Kidney (tissue), 14 donors: ENCODE measurements around the gene CATSPERE. TPM values are rescaled to one million over a fixed set of nuclear protein-coding genes. Genes with fewer than 3 reads are reported as not detected.
"Not testable (repeated sequence)": the region's sequence is repeated elsewhere in the genome, so short reads cannot be mapped to it uniquely, and the experiment has no call there.

Experiments used
- DNase-seq, 5 donors: peaks; one replicate each; pipeline ENCODE4 v3.0.0-alpha.2; 2013 to 2020
- FAIRE-seq: peaks from 2 replicates; lab custom pipeline; 2012; peaks lifted over from hg19 to GRCh38; lab: Jason Lieb, UNC
- H3K27ac ChIP-seq, 2 donors: one replicate each; pipeline ENCODE4 v1.7.0; 2013; ENCODE audit warnings: low read depth in 2 of 2, low read length in 2 of 2, inconsistent platforms in 1 of 2
- H3K27me3 ChIP-seq: one replicate; pipeline ENCODE4 v1.7.1; 2013; ENCODE audit warnings: low read length, inconsistent platforms; ENCODE audit not compliant: control insufficient read depth, insufficient read depth
- H3K36me3 ChIP-seq, 3 donors: one replicate each; pipeline versions ENCODE4 v1.7.0 to v1.7.1; 2013; ENCODE audit warnings: low read length in 3 of 3, control low read depth in 1 of 3, inconsistent platforms in 1 of 3; ENCODE audit not compliant: insufficient read depth in 3 of 3, control insufficient read depth in 2 of 3
- H3K4me1 ChIP-seq, 3 donors: one replicate each; pipeline versions ENCODE4 v1.7.0 to v1.7.1; 2013; ENCODE audit warnings: low read length in 3 of 3, inconsistent platforms in 1 of 3, low read depth in 1 of 3; ENCODE audit not compliant: control insufficient read depth in 2 of 3, insufficient read depth in 2 of 3
- H3K4me3 ChIP-seq, 3 donors: one replicate each; pipeline versions ENCODE4 v1.7.0 to v1.8.1; 2013; ENCODE audit warnings: low read length in 3 of 3, control low read depth in 1 of 3, inconsistent platforms in 1 of 3
- H3K9ac ChIP-seq, 3 donors: one replicate each; pipeline versions ENCODE4 v1.7.0 to v1.7.1; 2013; ENCODE audit warnings: low read length in 3 of 3, control low read depth in 1 of 3, inconsistent platforms in 1 of 3
- H3K9me3 ChIP-seq, 3 donors: one replicate each; pipeline versions ENCODE4 v1.7.0 to v1.7.1; 2013; ENCODE audit warnings: low read length in 3 of 3, control low read depth in 1 of 3, inconsistent platforms in 1 of 3; ENCODE audit not compliant: control insufficient read depth in 2 of 3, insufficient read depth in 1 of 3
- CTCF ChIP-seq: IDR thresholded peaks from 3 replicates; pipeline ENCODE4 v1.5.1; 2012; ENCODE audit warnings: mild to moderate bottlenecking, moderate library complexity, borderline replicate concordance; ENCODE audit not compliant: insufficient read depth; ENCODE audit errors: extremely low read depth
- intact Hi-C: fragments of 100-400 bp; cut with DNase I; formaldehyde crosslinking; loops from one replicate; pipeline ENCODE4 v1.11.1; 2022
- polyA plus RNA-seq: library from polyadenylated mRNA; stranded (reverse); fragments of 350-450 nt; fragmentation: Illumina TruSeq; extraction: RNeasy Lipid Tissue Mini Kit (QIAGEN cat#74804); gene quantifications from one replicate; pipeline ENCODE4 v1.2.3, GENCODE V29; 2014; ENCODE audit warnings: low read depth, low replicate concordance; ENCODE audit not compliant: insufficient read depth
- total RNA-seq: library from RNA; stranded (reverse); fragmentation: NEBNext Ultra II Directional; extraction: Animal tissue kit (Norgen Biotek cat#: 25700); gene quantifications from one replicate; pipeline ENCODE4 v1.2.1, GENCODE V29; 2021
- donor health status: control.
- donor health status: control.
- donor health status: control.
- donor health status: control.
- donor health status: control.
- donor health status: DM: yes; HTN: yes; CAD: no.
- donor health status: Normal renal cell carcinoma (clear cell type).

The CATSPERE gene
- total and polyA plus RNA-seq, 2 donors from 2014 or later = 0.73 to 2.5 TPM

GRCh38 chr1:244496186-244496585 lies 35.1 kb downstream of the CATSPERE start:
- Histone ChIP-seq H3K9ac (no peak overlapping the region), H3K27ac (no peak overlapping the region), H3K4me3 (no peak overlapping the region), H3K9me3 (no peaks in the 10 kb centered on the region), H3K4me1 (no peaks in the 10 kb centered on the region), H3K36me3 (no peaks in the 10 kb centered on the region), H3K27me3 (no peaks in the 10 kb centered on the region)
- intact Hi-C loops = no loop called here
- TF ChIP-seq CTCF = no peak
- FAIRE-seq (no peak), DNase-seq (no peak)

- no peak overlapping the region for H3K27ac ChIP-seq
- peaks cover 0 to 2% (median 0%) of the 10 kb centered on the region in 3 donors for H3K9me3 ChIP-seq
- intact Hi-C loops = no loop called here
- DNase-seq (no peak), FAIRE-seq (no peak)
- no peak overlapping the region for H3K9ac ChIP-seq
- TF ChIP-seq CTCF = no peak
- no peaks in the 10 kb centered on the region for H3K4me1 ChIP-seq
- H3K4me3 ChIP-seq = no peak overlapping the region
- no peaks in the 10 kb centered on the region for H3K36me3 ChIP-seq
- no peaks in the 10 kb centered on the region for H3K27me3 ChIP-seq
Observed at GRCh38 chr1:244497805-244498204, 36.7 kb downstream of the CATSPERE start.

GRCh38 chr1:244499484-244499883 lies 38.4 kb downstream of the CATSPERE start:
- H3K4me3 ChIP-seq, H3K36me3 ChIP-seq, FAIRE-seq, DNase-seq, H3K27me3 ChIP-seq, H3K9ac ChIP-seq, H3K9me3 ChIP-seq, intact Hi-C loops, H3K4me1 ChIP-seq, H3K27ac ChIP-seq: not testable (repeated sequence)

- H3K9me3 ChIP-seq, FAIRE-seq, H3K36me3 ChIP-seq, intact Hi-C loops, H3K4me1 ChIP-seq, H3K9ac ChIP-seq, H3K4me3 ChIP-seq, DNase-seq, H3K27me3 ChIP-seq, H3K27ac ChIP-seq: not testable (repeated sequence)
Observed at GRCh38 chr1:244500515-244500914, 39.4 kb downstream of the CATSPERE start.
